H1 (cell line): ENCODE data around the gene SLC27A1. TPM values are rescaled to one million over a fixed set of nuclear protein-coding genes. Genes with fewer than 3 reads are reported as not detected.

ENCODE experiments used
- CTCF ChIA-PET: fragments of 300-600 bp; sonication (Branson Sonifier 250); formaldehyde crosslinking; loops from one replicate; lab custom pipeline; 2021; ENCODE audit not compliant: partially characterized antibody; lab: Charles Lee
- POLR2A ChIA-PET: fragments of 300-600 bp; sonication (Branson Sonifier 250); formaldehyde crosslinking; loops from one replicate; lab custom pipeline; 2021; ENCODE audit warnings: inconsistent platforms; ENCODE audit not compliant: partially characterized antibody; lab: Charles Lee
- DNase-seq, 2 experiments: peaks; one replicate each; pipeline versions ENCODE4 v3.0.0 to v3.0.0-alpha.2; 2010 to 2022; ENCODE audit warnings: low spot score in 2 of 2, low read depth in 1 of 2, mixed read lengths in 1 of 2
- FAIRE-seq: peaks from 2 replicates; lab custom pipeline; 2011; peaks lifted over from hg19 to GRCh38; lab: Jason Lieb, UNC
- H2AFZ ChIP-seq: 2 replicates; pipeline ENCODE4 v1.8.1; 2012; ENCODE audit warnings: low read length, inconsistent platforms
- H2AK5ac ChIP-seq: 2 replicates; pipeline ENCODE4 v1.6.1; 2013; ENCODE audit warnings: low read depth, low read length
- H2BK120ac ChIP-seq: replicated peaks from 2 replicates; pipeline ENCODE3; 2013; ENCODE audit warnings: low read depth, low read length, inconsistent platforms
- H2BK12ac ChIP-seq: 2 replicates; pipeline ENCODE4 v1.6.1; 2013; ENCODE audit warnings: low read depth, low read length
- H2BK15ac ChIP-seq: 2 replicates; pipeline ENCODE4 v1.6.1; 2013; ENCODE audit warnings: low read length
- H2BK20ac ChIP-seq: 2 replicates; pipeline ENCODE4 v1.6.1; 2013; ENCODE audit warnings: low read length
- H2BK5ac ChIP-seq: 2 replicates; pipeline ENCODE4 v1.6.1; 2013; ENCODE audit warnings: low read depth, low read length
- H3K14ac ChIP-seq: 2 replicates; pipeline ENCODE4 v1.6.1; 2013; ENCODE audit warnings: inconsistent platforms; ENCODE audit not compliant: insufficient read length
- H3K18ac ChIP-seq: 2 replicates; pipeline ENCODE4 v1.6.1; 2013; ENCODE audit warnings: low read length; ENCODE audit errors: extremely low read depth
- H3K23ac ChIP-seq: 2 replicates; pipeline ENCODE4 v1.6.1; 2013; ENCODE audit warnings: inconsistent platforms; ENCODE audit not compliant: insufficient read length
- H3K23me2 ChIP-seq: 2 replicates; pipeline ENCODE4 v1.6.1; 2013; ENCODE audit warnings: low read depth, low read length
- H3K27ac ChIP-seq: 2 replicates; pipeline ENCODE4 v1.6.1; 2011; ENCODE audit warnings: low read depth, low read length, inconsistent platforms
- H3K27me3 ChIP-seq, 4 experiments: replicated peaks in 1 of 4; 1 replicate in 1 of 4; 2 replicates in 3 of 4; pipeline versions ENCODE4 v1.6.1 to v1.8.1; 2011 to 2013; ENCODE audit warnings: low read length in 3 of 4, mild to moderate bottlenecking in 3 of 4, inconsistent platforms in 2 of 4, mixed read lengths in 2 of 4, moderate library complexity in 1 of 4; ENCODE audit not compliant: control insufficient read depth in 3 of 4, insufficient read depth in 3 of 4; ENCODE audit errors: extremely low read depth in 1 of 4
- H3K36me3 ChIP-seq, 4 experiments: 2 replicates each; pipeline versions ENCODE4 v1.6.1 to v1.8.1; 2011 to 2013; ENCODE audit warnings: mild to moderate bottlenecking in 4 of 4, low read length in 3 of 4, moderate library complexity in 2 of 4, control low read depth in 1 of 4, inconsistent platforms in 1 of 4; ENCODE audit not compliant: insufficient read depth in 4 of 4, control insufficient read depth in 2 of 4
- H3K4ac ChIP-seq: replicated peaks from 2 replicates; pipeline ENCODE3; 2013; ENCODE audit warnings: low read length, low read depth, mixed read lengths, inconsistent platforms; ENCODE audit not compliant: insufficient read length
- H3K4me1 ChIP-seq, 4 experiments: replicated peaks in 1 of 4; 1 replicate in 1 of 4; 2 replicates in 3 of 4; pipeline versions ENCODE4 v1.6.1 to v1.8.1; 2011 to 2013; ENCODE audit warnings: low read length in 3 of 4, inconsistent platforms in 2 of 4, mixed read lengths in 1 of 4; ENCODE audit not compliant: insufficient read depth in 4 of 4, control insufficient read depth in 3 of 4
- H3K4me2 ChIP-seq, 2 experiments: 2 replicates each; pipeline versions ENCODE4 v1.6.1 to v1.8.1; 2011 to 2013; ENCODE audit warnings: low read depth in 2 of 2, low read length in 2 of 2, control low read depth in 1 of 2, inconsistent platforms in 1 of 2, mild to moderate bottlenecking in 1 of 2; ENCODE audit not compliant: insufficient read depth in 1 of 2
- H3K4me3 ChIP-seq, 4 experiments: fragments of 200-600, 300-600 bp in 1 of 4; sonication (generic), shearing (Covaris generic), sonication (Bioruptor Twin) in 1 of 4; 2 replicates each; pipeline versions ENCODE4 v1.5.1 to v1.8.1; 2011 to 2016; ENCODE audit warnings: low read length in 4 of 4, low read depth in 3 of 4, control low read depth in 2 of 4, inconsistent platforms in 2 of 4, mild to moderate bottlenecking in 2 of 4, mixed read lengths in 1 of 4, moderate library complexity in 1 of 4; ENCODE audit not compliant: insufficient read depth in 2 of 4; ENCODE audit errors: extremely low read depth in 1 of 4
- H3K56ac ChIP-seq: replicated peaks from 2 replicates; pipeline ENCODE3; 2013; ENCODE audit warnings: low read depth, mild to moderate bottlenecking, mixed read lengths, low read length, inconsistent platforms; ENCODE audit not compliant: insufficient read length
- H3K79me1 ChIP-seq: 2 replicates; pipeline ENCODE4 v1.6.1; 2013; ENCODE audit warnings: low read depth, low read length, control low read depth
- H3K79me2 ChIP-seq, 2 experiments: 2 replicates each; pipeline versions ENCODE4 v1.6.1 to v1.8.1; 2012 to 2013; ENCODE audit warnings: low read length in 2 of 2, mild to moderate bottlenecking in 2 of 2, inconsistent platforms in 1 of 2; ENCODE audit not compliant: insufficient read depth in 2 of 2, control insufficient read depth in 1 of 2
- H3K9ac ChIP-seq, 4 experiments: replicated peaks in 1 of 4; 1 replicate in 1 of 4; 2 replicates in 3 of 4; pipeline versions ENCODE4 v1.6.1 to v1.8.1; 2011 to 2013; ENCODE audit warnings: low read depth in 3 of 4, low read length in 3 of 4, control low read depth in 2 of 4, mild to moderate bottlenecking in 2 of 4, moderate library complexity in 2 of 4, inconsistent platforms in 1 of 4; ENCODE audit errors: extremely low read depth in 1 of 4
- H3K9me3 ChIP-seq, 2 experiments: 2 replicates each; pipeline versions ENCODE4 v1.6.1 to v1.8.1; 2012 to 2013; ENCODE audit warnings: mild to moderate bottlenecking in 2 of 2, moderate library complexity in 2 of 2, control low read depth in 1 of 2, inconsistent platforms in 1 of 2, low read depth in 1 of 2, low read length in 1 of 2, mixed read lengths in 1 of 2; ENCODE audit not compliant: insufficient read depth in 2 of 2
- H4K20me1 ChIP-seq, 2 experiments: replicated peaks in 1 of 2; 2 replicates each; pipeline versions ENCODE3 to v1.8.1; 2011 to 2013; ENCODE audit warnings: inconsistent platforms in 2 of 2, low read length in 2 of 2, mild to moderate bottlenecking in 1 of 2; ENCODE audit not compliant: insufficient read depth in 2 of 2, control insufficient read depth in 1 of 2
- H4K5ac ChIP-seq: 2 replicates; pipeline ENCODE4 v1.6.1; 2013; ENCODE audit warnings: low read length, low read depth, mixed read lengths, inconsistent platforms; ENCODE audit not compliant: insufficient read length
- H4K8ac ChIP-seq: 2 replicates; pipeline ENCODE4 v1.8.0; 2013; ENCODE audit warnings: mild to moderate bottlenecking, moderate library complexity, low read length, inconsistent platforms; ENCODE audit not compliant: insufficient read depth; ENCODE audit errors: extremely low read depth
- H4K91ac ChIP-seq: replicated peaks from 2 replicates; pipeline ENCODE3; 2013; ENCODE audit warnings: low read length, mixed read lengths, inconsistent platforms; ENCODE audit not compliant: insufficient read length
- ATF2 ChIP-seq: IDR thresholded peaks from 2 replicates; pipeline ENCODE4 v1.6.1; 2012; ENCODE audit warnings: low read length, inconsistent platforms
- CBX8 ChIP-seq: fragments of 300-800, 300-1000 bp; sonication (generic); IDR thresholded peaks from 2 replicates; pipeline ENCODE4 v1.7.1; 2016; ENCODE audit warnings: low read depth, low read length, borderline replicate concordance
- CTBP2 ChIP-seq: IDR thresholded peaks from 2 replicates; pipeline ENCODE4 v1.7.0; 2011; ENCODE audit warnings: borderline replicate concordance, mild to moderate bottlenecking, moderate library complexity, mixed read lengths, low read length; ENCODE audit not compliant: insufficient read depth, insufficient read length
- EP300 ChIP-seq, 2 experiments: IDR thresholded peaks; 1 replicate in 1 of 2; 2 replicates in 1 of 2; pipeline ENCODE4 v1.6.1; 2011 to 2012; ENCODE audit warnings: low read depth in 2 of 2, low read length in 2 of 2, mild to moderate bottlenecking in 2 of 2, borderline replicate concordance in 1 of 2, inconsistent platforms in 1 of 2, moderate library complexity in 1 of 2
- EZH2 ChIP-seq: fragments of 200-600 bp; sonication (generic); IDR thresholded peaks from 2 replicates; pipeline ENCODE4 v1.7.1; 2012; ENCODE audit warnings: low read depth, mild to moderate bottlenecking, moderate library complexity, low read length, inconsistent platforms; ENCODE audit not compliant: severe bottlenecking
- KDM1A ChIP-seq: fragments of 200-600, 300-600 bp; sonication (generic); IDR thresholded peaks from 2 replicates; pipeline ENCODE4 v1.7.1; 2016; ENCODE audit warnings: mild to moderate bottlenecking, low read length, borderline replicate concordance
- NANOG ChIP-seq: IDR thresholded peaks from 2 replicates; pipeline ENCODE4 v1.6.1; 2011; ENCODE audit warnings: low read length, low read depth, mild to moderate bottlenecking, inconsistent platforms; ENCODE audit not compliant: insufficient read depth, poor library complexity, severe bottlenecking
- PHF8 ChIP-seq: fragments of 200-600 bp; sonication (generic); conservative IDR thresholded peaks from 2 replicates; pipeline ENCODE4 v1.7.1; 2012; ENCODE audit warnings: low read depth, mild to moderate bottlenecking, inconsistent platforms, low read length, moderate library complexity
- RXRA ChIP-seq: IDR thresholded peaks from 2 replicates; pipeline ENCODE4 v1.6.1; 2011; ENCODE audit warnings: low read depth, mild to moderate bottlenecking, low read length, moderate library complexity; ENCODE audit not compliant: insufficient read depth
- SIX5 ChIP-seq: IDR thresholded peaks from 2 replicates; pipeline ENCODE4 v1.6.1; 2011; ENCODE audit warnings: mild to moderate bottlenecking, low read depth, low read length
- WGBS, 2 experiments: shearing (Covaris generic) in 1 of 2; methylation state at CpG; one replicate each; pipeline versions ENCODE4 v1.1.6 to v1.1.7; 2013 to 2015; ENCODE audit warnings: low lambda C conversion rate in 2 of 2, mixed read lengths in 2 of 2, inconsistent platforms in 1 of 2, low coverage in 1 of 2, missing lambda C conversion rate in 1 of 2; ENCODE audit not compliant: insufficient replicate concordance in 2 of 2, insufficient coverage in 1 of 2, insufficient read length in 1 of 2; ENCODE audit errors: extremely low coverage in 1 of 2, missing lambda C conversion rate in 1 of 2; 5-methylcytosine and 5-hydroxymethylcytosine counted together
- polyA plus RNA-seq, 7 experiments: library from polyadenylated mRNA; depleted of rRNA in 3 of 7; stranded (reverse) in 5 of 7; unstranded in 2 of 7; fragments of >200 nt in 5 of 7; fragments of 200-250 nt in 2 of 7; gene quantifications; 1 replicate in 5 of 7; 2 replicates in 1 of 7; 4 replicates in 1 of 7; pipeline versions ENCODE4 v1.2.1 to v1.2.3, GENCODE V29; 2011 to 2013; ENCODE audit warnings: missing spikeins in 2 of 7, mixed read lengths in 2 of 7
- total RNA-seq: library from RNA; stranded (reverse); fragmentation: NEBNext Ultra II Directional; extraction: Animal tissue kit (Norgen Biotek cat#: 25700); gene quantifications from 2 replicates; pipeline ENCODE4 v1.2.1, GENCODE V29; 2021

Gene SLC27A1
- total and polyA plus RNA-seq, 2 of the 8 experiments (the other 6 are each of a cell fraction or from before 2014, with no cell fraction given) = 7.5 to 9.1 TPM

- no peaks in the 10 kb centered on the region; a peak in 2 of 7 replicates for H3K27me3 ChIP-seq
- H3K79me1 ChIP-seq = no peaks in the 10 kb centered on the region
- no peak overlapping the region for H2AFZ ChIP-seq
- no peak overlapping the region for H4K5ac ChIP-seq
- no peak overlapping the region for H3K18ac ChIP-seq
- DNase-seq (no peak), FAIRE-seq (no peak)
- H3K23ac ChIP-seq = no peak overlapping the region
- H3K4me1 ChIP-seq = peaks cover 3 to 17% (median 8%) of the 10 kb centered on the region in 4 experiments
- peaks cover 0 to 4% of the 10 kb centered on the region in 2 experiments for H4K20me1 ChIP-seq
- H3K4me3 ChIP-seq = no peak overlapping the region
- H4K91ac ChIP-seq = no peak overlapping the region
- no peak overlapping the region for H4K8ac ChIP-seq
- H2BK12ac ChIP-seq = no peak overlapping the region
- H3K36me3 ChIP-seq = no peaks in the 10 kb centered on the region
- no peaks in the 10 kb centered on the region for H3K9me3 ChIP-seq
- H3K4me2 ChIP-seq = no peak overlapping the region
- WGBS, 2 experiments = 86% methylated on average over 4 of the region's 4 CpGs; no CpG with 5 or more reads in 1 of the 2 experiments
- no peak overlapping the region for H2BK5ac ChIP-seq
- H3K23me2 ChIP-seq = peaks cover 12% of the 10 kb centered on the region
- no peaks in the 10 kb centered on the region for H3K79me2 ChIP-seq
- CTCF ChIA-PET = interaction anchor here (0.6 to 1.8 kb wide), 4 partner anchors 19 to 89 kb away, joined by 3 to 13 read pairs (median 4); partner anchors contain the start of gene CCDC194
- H3K4ac ChIP-seq = no peak overlapping the region
- H3K56ac ChIP-seq = no peak overlapping the region
- no peak overlapping the region for H2BK15ac ChIP-seq
- no peak overlapping the region for H2BK20ac ChIP-seq
- POLR2A ChIA-PET = interaction anchor here (1.1 to 1.3 kb wide), 2 partner anchors 11 to 25 kb away, joined by 3 to 4 read pairs; no protein-coding TSS in a partner anchor
- no peak overlapping the region for H3K14ac ChIP-seq
- no peak overlapping the region for H3K27ac ChIP-seq
- H2BK120ac ChIP-seq = no peak overlapping the region
- no peak overlapping the region for H2AK5ac ChIP-seq
- no peak overlapping the region; a peak in 1 of 7 replicates for H3K9ac ChIP-seq
- TF ChIP-seq KDM1A (no peak), SIX5 (no peak), ATF2 (no peak), CBX8 (no peak), NANOG (no peak), CTBP2 (no peak), EZH2 (no peak), PHF8 (no peak), RXRA (no peak), EP300 (IDR thresholded peaks at IDR 0.05; ENCODE audit: borderline replicate concordance in 1 of 2, low read depth in 2 of 2, low read length in 2 of 2) (no peak)
These were observed 48.4 kb upstream of the SLC27A1 start for GRCh38 chr19:17421942-17422341.
